Measurements from ENCODE around the gene TMEM184A.

The TMEM184A gene

GRCh38 chr7:1553512-1554210 lies 2.3 kb downstream of the TMEM184A start:
- in situ Hi-C loops (cut with HindIII; ENCODE audit: low sequenced_read_pairs), result no loop called here
- DNase-seq (ENCODE audit: low read depth, low spot score), result no peak
- TF ChIP-seq CTCF (IDR thresholded peaks at IDR 0.05; ENCODE audit: low read depth, low read length), result no peak
- H3K4me3 ChIP-seq (ENCODE audit: low read depth, low read length), result no peak overlapping the region

- no peak for TF ChIP-seq CTCF (IDR thresholded peaks at IDR 0.05; ENCODE audit: low read depth, low read length)
These were observed 3.8 kb downstream of the TMEM184A start for GRCh38 chr7:1552200-1552599.

GRCh38 chr7:1550846-1551155 lies 5.2 kb downstream of the TMEM184A start:
- no peak for DNase-seq (ENCODE audit: low read depth, low spot score)
- no peak for TF ChIP-seq CTCF (IDR thresholded peaks at IDR 0.05; ENCODE audit: low read depth, low read length)
- in situ Hi-C loops (cut with HindIII; ENCODE audit: low sequenced_read_pairs), result no loop called here
- no peak overlapping the region for H3K4me3 ChIP-seq (ENCODE audit: low read depth, low read length)

More at GRCh38 chr7:1552200-1552599, 3.8 kb downstream of the TMEM184A start:
- H3K4me3 ChIP-seq (ENCODE audit: low read depth, low read length), result no peak overlapping the region
- in situ Hi-C loops (cut with HindIII; ENCODE audit: low sequenced_read_pairs), result no loop called here
- no peak for DNase-seq (ENCODE audit: low read depth, low spot score)

- no peak for DNase-seq (ENCODE audit: low read depth, low spot score)
- H3K4me3 ChIP-seq (ENCODE audit: low read depth, low read length), result no peak overlapping the region
- no peak for TF ChIP-seq CTCF (IDR thresholded peaks at IDR 0.05; ENCODE audit: low read depth, low read length)
- in situ Hi-C loops (cut with HindIII; ENCODE audit: low sequenced_read_pairs), result no loop called here
These were observed 5.8 kb downstream of the TMEM184A start for GRCh38 chr7:1550005-1550845.

GRCh38 chr7:1549357-1550004 lies 6.5 kb downstream of the TMEM184A start:
- TF ChIP-seq CTCF (IDR thresholded peaks at IDR 0.05; ENCODE audit: low read depth, low read length), result no peak
- no peak overlapping the region for H3K4me3 ChIP-seq (ENCODE audit: low read depth, low read length)
- in situ Hi-C loops (cut with HindIII; ENCODE audit: low sequenced_read_pairs), result no loop called here
- DNase-seq (ENCODE audit: low read depth, low spot score), result no peak

GRCh38 chr7:1548944-1549343 lies 7.1 kb downstream of the TMEM184A start:
- TF ChIP-seq CTCF (IDR thresholded peaks at IDR 0.05; ENCODE audit: low read depth, low read length), result no peak
- no peak overlapping the region for H3K4me3 ChIP-seq (ENCODE audit: low read depth, low read length)
- in situ Hi-C loops (cut with HindIII; ENCODE audit: low sequenced_read_pairs), result no loop called here
- DNase-seq (ENCODE audit: low read depth, low spot score), result no peak
